Suprapubic skin (tissue), 4 donors: ENCODE results near the gene GNAQ.

Experiments used
- EP300 ChIP-seq: sonication (generic); formaldehyde crosslinking; IDR thresholded peaks from one replicate; pipeline ENCODE4 v1.6.1; 2017; ENCODE audit warnings: antibody characterized with exemption
- POLR2A ChIP-seq, 2 donors: fragments of 450-650 bp; IDR thresholded peaks; one replicate each; pipeline ENCODE4 v1.6.1; 2017; ENCODE audit warnings: antibody characterized with exemption in 2 of 2, mild to moderate bottlenecking in 2 of 2, moderate library complexity in 2 of 2
- POLR2AphosphoS5 ChIP-seq, 3 donors: sonication (generic); formaldehyde crosslinking; IDR thresholded peaks; one replicate each; pipeline ENCODE4 v1.6.1; 2017; ENCODE audit warnings: antibody characterized with exemption in 3 of 3
- TF ChIP-seq, protein P1 (sequence below), 2 donors: fragments of 200-600 bp in 1 of 2; fragments of 450-650 bp in 1 of 2; sonication (generic) in 1 of 2; IDR thresholded peaks; one replicate each; pipeline ENCODE4 v1.5.1; 2016 to 2019; ENCODE audit warnings: antibody characterized with exemption in 2 of 2, mild to moderate bottlenecking in 1 of 2, moderate library complexity in 1 of 2

- TF ChIP-seq EP300 = no peak
- TF ChIP-seq POLR2AphosphoS5 (IDR thresholded peaks at IDR 0.05) = no peak
- TF ChIP-seq POLR2A (IDR thresholded peaks at IDR 0.05) = no peak
- TF ChIP-seq, protein P1, sequence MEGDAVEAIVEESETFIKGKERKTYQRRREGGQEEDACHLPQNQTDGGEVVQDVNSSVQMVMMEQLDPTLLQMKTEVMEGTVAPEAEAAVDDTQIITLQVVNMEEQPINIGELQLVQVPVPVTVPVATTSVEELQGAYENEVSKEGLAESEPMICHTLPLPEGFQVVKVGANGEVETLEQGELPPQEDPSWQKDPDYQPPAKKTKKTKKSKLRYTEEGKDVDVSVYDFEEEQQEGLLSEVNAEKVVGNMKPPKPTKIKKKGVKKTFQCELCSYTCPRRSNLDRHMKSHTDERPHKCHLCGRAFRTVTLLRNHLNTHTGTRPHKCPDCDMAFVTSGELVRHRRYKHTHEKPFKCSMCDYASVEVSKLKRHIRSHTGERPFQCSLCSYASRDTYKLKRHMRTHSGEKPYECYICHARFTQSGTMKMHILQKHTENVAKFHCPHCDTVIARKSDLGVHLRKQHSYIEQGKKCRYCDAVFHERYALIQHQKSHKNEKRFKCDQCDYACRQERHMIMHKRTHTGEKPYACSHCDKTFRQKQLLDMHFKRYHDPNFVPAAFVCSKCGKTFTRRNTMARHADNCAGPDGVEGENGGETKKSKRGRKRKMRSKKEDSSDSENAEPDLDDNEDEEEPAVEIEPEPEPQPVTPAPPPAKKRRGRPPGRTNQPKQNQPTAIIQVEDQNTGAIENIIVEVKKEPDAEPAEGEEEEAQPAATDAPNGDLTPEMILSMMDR (IDR thresholded peaks at IDR 0.05) = no peak
These were observed 320.5 kb downstream of the GNAQ start for GRCh38 chr9:77710965-77711648.
